Endothelial cell of umbilical vein (primary cell): ENCODE results near the gene ABLIM2.

Experiments
- EZH2 ChIP-seq: IDR thresholded peaks from 2 replicates; pipeline ENCODE4 v1.6.1; 2012; ENCODE audit warnings: borderline replicate concordance, low read depth, mild to moderate bottlenecking, moderate library complexity, low read length, inconsistent platforms; ENCODE audit not compliant: severe bottlenecking
- FOS ChIP-seq: IDR thresholded peaks from 2 replicates; pipeline ENCODE4 v1.6.1; 2011; ENCODE audit warnings: mild to moderate bottlenecking, low read length, moderate library complexity, borderline replicate concordance; ENCODE audit not compliant: insufficient read depth
- JUN ChIP-seq: IDR thresholded peaks from 2 replicates; pipeline ENCODE4 v1.6.1; 2011; ENCODE audit warnings: borderline replicate concordance, low read depth; ENCODE audit not compliant: insufficient read length, insufficient read depth
- TF ChIP-seq, protein P1 (sequence below), 2 donors: IDR thresholded peaks; 1 replicate in 1 of 2; 2 replicates in 1 of 2; pipeline ENCODE4 v1.5.1; 2011; ENCODE audit warnings: low read length in 2 of 2, mild to moderate bottlenecking in 2 of 2, moderate library complexity in 2 of 2, control low read depth in 1 of 2, inconsistent platforms in 1 of 2, low read depth in 1 of 2; ENCODE audit not compliant: insufficient read depth in 1 of 2; ENCODE audit errors: extremely low read depth in 1 of 2

- TF ChIP-seq, protein P1, sequence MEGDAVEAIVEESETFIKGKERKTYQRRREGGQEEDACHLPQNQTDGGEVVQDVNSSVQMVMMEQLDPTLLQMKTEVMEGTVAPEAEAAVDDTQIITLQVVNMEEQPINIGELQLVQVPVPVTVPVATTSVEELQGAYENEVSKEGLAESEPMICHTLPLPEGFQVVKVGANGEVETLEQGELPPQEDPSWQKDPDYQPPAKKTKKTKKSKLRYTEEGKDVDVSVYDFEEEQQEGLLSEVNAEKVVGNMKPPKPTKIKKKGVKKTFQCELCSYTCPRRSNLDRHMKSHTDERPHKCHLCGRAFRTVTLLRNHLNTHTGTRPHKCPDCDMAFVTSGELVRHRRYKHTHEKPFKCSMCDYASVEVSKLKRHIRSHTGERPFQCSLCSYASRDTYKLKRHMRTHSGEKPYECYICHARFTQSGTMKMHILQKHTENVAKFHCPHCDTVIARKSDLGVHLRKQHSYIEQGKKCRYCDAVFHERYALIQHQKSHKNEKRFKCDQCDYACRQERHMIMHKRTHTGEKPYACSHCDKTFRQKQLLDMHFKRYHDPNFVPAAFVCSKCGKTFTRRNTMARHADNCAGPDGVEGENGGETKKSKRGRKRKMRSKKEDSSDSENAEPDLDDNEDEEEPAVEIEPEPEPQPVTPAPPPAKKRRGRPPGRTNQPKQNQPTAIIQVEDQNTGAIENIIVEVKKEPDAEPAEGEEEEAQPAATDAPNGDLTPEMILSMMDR (IDR thresholded peaks at IDR 0.05; ENCODE audit: extremely low read depth in 1 of 2, insufficient read depth in 1 of 2, low read depth in 1 of 2, low read length in 2 of 2): no peak
- TF ChIP-seq JUN (no peak), EZH2 (no peak), FOS (no peak)
Observed at GRCh38 chr4:8108991-8109390, 49.6 kb downstream of the ABLIM2 start.
